Vagina (tissue), 2 donors: ENCODE measurements around the gene RPL3.

ENCODE experiments used
- CTCF ChIP-seq, 3 experiments: fragments of 450-650 bp in 2 of 3; fragments of 200-600 bp in 1 of 3; sonication (generic) in 1 of 3; IDR thresholded peaks; one replicate each; pipeline ENCODE4 v1.5.1; 2017 to 2019; ENCODE audit warnings: antibody characterized with exemption in 3 of 3, mild to moderate bottlenecking in 2 of 3, moderate library complexity in 2 of 3
- POLR2A ChIP-seq, 2 donors: fragments of 450-650 bp; IDR thresholded peaks; one replicate each; pipeline ENCODE4 v1.6.1; 2017; ENCODE audit warnings: antibody characterized with exemption in 2 of 2, mild to moderate bottlenecking in 2 of 2, moderate library complexity in 2 of 2

- TF ChIP-seq POLR2A (IDR thresholded peaks at IDR 0.05) (no peak), CTCF (IDR thresholded peaks at IDR 0.05) (no peak)
These were observed 41.4 kb upstream of the RPL3 start for GRCh38 chr22:39360674-39361413.
